ENCODE measurements around the gene ART3.

Gene ART3

DNA sequence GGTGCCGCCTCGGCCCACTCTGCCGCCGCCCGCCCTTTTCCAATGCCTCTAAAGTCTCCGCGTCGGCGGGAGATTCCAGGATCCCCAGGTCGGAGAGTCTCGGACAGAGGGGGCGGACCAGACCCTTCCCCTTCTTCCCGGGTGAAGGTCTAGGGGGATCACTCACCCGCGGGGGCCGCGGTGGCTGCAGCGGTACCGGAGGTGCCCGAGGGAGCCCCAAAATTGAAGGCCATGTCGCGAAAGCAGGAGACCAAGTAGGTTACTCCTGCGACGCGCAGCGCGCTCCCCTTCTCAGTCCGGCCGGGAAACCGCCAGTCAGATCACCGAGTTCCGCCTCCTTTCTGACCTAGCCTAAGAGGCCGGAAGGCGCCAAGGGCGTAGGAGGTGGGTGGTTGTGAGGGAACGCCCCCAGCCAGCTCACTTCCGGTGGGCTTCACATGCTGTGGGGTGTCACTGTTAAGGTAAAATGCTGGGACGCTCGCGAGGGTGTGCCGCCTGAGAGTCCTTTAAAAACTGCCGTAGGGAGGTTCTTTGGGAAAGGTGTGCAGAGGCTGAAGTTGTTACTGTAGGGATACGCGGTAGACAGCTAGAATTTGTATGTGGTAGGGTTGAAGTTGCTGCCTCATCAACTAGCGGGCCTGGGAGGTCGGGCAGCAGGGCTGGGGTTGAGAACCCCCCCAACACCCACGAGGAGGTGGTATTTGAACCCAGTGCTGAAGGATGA is 73.8 kb downstream of the ART3 start, which contains the start of gene NUP54:
TSS of gene NUP54 (minus strand) at position 256 of the 724 bp plus-strand sequence. CDS start at position 233, 23 bp downstream.
- DNase-seq: peak; percentile 78

DNA sequence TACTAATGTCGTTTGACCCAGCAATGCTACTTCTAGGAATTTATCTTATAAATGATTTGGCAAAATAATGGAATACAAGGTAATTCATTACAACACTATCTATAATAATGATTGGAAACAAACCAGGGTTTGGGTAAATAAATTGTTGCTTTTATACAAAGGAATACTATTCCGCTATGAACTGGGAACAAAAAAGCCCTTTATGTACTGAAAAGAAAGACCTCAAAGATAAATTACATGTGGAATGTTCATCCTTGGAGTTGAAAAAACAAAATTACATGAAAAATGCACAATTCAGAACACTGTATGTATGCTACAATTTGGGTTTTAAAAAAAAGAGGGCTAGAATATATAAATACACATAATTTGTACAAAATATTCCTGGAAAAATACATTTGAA is 78.8 kb downstream of the ART3 start:
- no peak for DNase-seq

DNA sequence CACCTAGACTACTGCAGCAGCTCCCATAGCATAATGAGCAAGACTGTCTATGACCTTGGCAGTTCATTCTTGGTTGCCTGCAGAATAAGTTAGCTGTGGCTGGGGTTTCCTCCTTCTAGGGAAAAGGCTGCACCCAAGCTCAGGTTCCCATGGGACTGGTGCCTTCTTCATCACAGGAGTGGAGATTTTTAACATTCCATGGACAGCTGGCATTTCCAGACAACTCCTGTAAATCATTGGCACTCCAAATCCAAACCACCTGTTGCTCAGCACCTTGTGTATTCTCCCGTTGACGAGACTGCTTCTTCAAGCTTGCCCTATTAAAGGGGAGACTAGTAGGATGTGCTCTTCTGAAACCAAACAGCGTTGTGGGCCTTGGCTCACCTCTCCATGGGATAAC is 81.5 kb downstream of the ART3 start:
- DNase-seq: no peak

DNA sequence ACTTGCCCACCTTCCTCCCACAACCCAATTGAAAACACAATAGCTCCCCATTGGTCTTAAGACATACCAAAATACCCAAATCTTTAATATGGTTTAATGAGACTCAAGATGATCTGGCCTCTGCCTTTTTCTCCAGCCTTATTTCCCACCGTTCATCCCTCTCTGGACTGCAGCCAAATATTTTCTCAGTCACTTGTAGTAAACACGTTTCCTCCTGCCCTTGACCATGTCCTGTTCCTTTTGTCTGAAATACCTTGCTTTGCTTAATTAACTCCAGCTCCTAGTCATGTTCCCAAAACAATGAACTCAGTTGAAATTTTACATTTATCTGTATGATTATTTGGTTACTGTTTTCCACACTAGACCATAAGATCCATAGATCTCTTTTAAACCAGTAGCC is 82.1 kb downstream of the ART3 start:
- no peak for DNase-seq

DNA sequence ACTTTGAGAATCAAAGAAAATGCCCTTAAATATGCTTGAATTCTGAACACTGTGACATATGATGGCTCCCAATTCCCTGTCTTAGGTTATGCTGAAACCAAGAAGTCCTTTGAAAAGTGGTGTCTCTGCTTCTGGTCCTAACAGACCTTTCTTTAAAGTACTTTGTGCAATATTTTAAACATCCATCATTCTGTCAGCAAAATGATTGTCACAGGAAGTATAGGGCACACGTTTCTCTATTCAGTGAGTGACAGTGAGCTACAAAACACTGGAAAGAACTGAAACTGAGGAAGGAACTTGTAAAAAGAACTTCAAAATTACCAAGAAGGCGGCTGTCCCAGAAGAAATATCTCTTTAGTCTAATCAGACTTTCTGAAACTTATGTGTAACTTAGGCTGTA is 85.8 kb downstream of the ART3 start:
- no peak for DNase-seq

Measured in NCI-H446 treated with DMSO at 0.1 percent for 48 hours (cell line).